HG02943 (cell line): ENCODE data around the gene GFPT2.

Experiments
- ATAC-seq: cut with Tn5 transposase; IDR thresholded peaks from one replicate; pipeline ENCODE4 v1.9.1; 2021; ENCODE audit warnings: mild to moderate bottlenecking, low read depth, moderate library complexity; ENCODE audit not compliant: unreplicated experiment

GFPT2 gene

DNA sequence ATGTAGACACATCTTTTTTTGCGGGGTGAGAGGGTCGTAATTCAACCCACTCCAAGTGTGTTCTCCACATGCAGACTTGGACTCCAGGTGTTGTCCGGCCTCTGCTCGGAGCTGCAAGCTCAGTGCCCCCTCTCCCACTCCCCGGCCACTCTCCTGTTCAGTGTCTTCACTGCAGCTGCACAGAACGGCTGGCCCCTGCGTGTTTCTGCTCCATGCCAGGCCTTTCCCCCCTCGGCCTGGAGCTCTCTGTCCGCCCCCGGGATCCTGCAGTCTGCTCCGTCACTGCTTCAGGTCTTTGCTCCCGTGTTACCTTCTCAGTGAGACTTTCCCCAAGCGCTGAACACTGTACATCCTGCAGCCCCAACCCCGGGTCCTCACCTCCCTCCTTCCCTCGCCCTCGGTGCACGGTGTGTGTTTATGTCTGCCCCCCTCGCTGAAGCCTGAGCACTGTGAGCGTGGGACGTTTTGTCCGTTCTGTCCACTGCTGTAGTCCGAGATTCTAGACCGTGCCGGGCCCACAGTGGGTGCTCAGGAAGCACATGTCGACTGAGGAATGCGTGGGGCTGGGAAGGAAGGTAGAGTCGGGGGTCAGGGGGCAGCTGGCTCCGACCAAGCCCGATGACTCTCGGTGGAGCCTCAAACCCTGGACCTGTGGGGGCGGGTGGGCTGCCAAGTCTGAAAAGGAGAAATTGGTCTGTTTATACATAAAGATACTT lies 26.4 kb upstream of the GFPT2 start:
- ATAC-seq: no peak

DNA sequence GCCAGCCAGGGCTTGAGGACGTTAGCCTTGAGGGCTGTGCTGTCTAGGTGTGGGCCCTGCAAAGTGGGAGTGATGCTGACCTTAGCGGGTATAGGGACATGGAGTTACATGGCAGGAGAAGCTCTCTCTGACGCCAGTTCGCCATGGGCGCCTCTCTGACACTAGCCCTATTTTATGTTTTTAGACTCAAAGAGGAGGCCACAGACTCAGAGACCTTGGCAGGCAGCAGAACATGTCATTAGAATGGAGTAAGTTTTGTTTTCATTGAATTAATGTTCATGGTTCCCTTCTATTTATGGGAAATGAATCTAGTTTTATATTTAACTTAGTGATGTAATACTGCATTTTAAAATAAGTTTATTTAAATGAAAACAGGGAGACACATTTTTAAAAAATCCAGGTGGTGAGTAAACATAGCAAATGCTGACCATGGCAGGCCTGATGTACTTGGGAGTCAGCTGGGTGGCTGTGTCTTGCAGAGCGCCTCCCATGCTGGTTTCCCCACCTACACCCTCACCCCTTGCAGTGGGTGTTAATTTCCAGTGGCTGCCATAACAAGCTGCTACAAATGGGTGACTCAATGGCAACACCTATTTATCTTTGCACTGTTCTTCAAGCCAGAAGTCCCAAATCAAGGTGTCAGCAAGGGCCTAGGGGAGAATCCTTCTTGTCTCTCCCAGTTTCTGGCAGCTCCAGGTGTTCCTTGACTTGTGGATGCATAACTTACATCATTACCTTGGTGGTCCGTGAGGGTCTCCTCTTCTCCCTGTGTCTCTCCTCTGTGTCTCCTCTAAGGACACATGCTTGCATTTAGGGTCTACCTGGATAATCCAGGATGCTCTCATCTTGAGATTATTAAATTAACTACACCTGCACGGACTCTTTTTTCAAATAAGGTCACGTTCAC lies 25.6 kb upstream of the GFPT2 start:
- no peak for ATAC-seq

DNA sequence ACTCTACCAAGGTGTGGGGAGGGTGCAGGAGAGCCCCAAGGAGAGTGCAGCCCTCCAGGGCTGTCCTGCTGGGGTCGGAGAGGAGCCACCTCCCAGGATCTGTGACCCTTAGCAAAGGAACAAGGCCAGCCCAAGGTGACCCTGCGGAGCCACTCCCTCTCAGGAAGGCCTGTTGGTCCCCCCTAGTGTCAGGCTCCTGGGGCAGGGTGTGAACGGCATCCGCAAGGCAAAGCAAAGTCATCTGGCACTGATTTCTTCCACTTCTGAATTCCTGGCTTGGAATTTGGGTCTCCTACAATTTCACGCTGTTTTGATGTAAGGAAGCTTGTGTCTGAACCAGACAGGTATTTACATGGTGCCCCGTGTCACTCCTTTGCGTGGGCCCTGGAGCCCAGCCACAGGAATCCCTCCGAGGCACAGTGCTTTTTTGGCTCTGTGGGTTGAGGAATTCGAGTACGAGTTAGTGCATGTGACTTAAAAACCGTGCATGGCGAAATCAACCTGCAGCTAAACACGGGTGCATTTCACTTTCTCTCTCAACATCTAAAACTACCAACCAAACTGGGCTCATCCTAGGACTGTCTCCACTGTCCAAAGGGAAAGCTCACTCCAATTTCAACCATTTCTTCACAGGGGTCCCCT lies 24.5 kb upstream of the GFPT2 start:
- ATAC-seq: no peak

GRCh38 chr5:180376511-180376910 lies 23.4 kb upstream of the GFPT2 start:
- no peak for ATAC-seq

- ATAC-seq: no peak
These were observed 22.8 kb upstream of the GFPT2 start for GRCh38 chr5:180375955-180376354.

- ATAC-seq: no peak
These were observed 22.2 kb upstream of the GFPT2 start for GRCh38 chr5:180375291-180375690.

DNA sequence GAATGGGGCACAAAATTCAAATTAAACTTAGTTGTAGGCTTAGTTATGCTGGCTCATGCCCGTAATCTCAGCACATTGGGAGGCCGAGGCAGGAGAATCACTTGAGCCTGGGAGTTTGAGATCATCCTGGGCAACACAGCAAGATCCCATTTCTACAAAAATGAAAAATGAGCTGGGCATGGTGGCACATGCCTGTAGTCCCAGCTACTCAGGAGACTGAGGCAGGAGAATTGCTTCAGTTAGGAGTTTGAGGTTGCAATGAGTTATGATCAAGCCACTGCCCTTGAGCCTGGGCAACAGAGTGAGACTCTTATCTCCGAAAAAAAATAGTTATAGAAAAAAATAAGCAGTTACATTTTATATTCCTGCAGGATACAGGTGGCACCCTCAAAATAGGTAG lies 20.7 kb upstream of the GFPT2 start:
- no peak for ATAC-seq

DNA sequence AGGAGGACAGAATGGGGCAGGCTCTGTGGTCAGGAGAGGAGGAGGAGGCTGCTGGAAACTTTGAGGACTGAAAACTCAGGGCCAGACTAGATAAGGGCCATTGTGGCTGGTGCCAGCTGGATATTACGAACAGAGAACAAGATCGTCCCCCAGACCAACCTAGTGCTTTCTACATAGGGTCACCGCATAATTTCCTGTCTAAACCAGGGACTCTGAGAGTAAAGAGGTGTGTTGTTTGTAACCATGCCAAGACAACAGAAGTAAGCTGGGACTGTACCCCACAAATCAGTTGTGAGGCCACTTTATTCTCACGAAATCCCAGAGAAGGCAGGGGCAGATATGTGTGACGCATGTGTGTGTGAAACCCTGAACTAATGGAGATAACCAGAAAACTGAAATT lies 20.3 kb upstream of the GFPT2 start:
- ATAC-seq: no peak

GRCh38 chr5:180371949-180372348 lies 18.8 kb upstream of the GFPT2 start:
- no peak for ATAC-seq

GRCh38 chr5:180370861-180371641 lies 17.9 kb upstream of the GFPT2 start:
- ATAC-seq: no peak

- no peak for ATAC-seq
These were observed 14.9 kb upstream of the GFPT2 start for GRCh38 chr5:180367991-180368390.

GRCh38 chr5:180367300-180367699 lies 14.2 kb upstream of the GFPT2 start:
- no peak for ATAC-seq

DNA sequence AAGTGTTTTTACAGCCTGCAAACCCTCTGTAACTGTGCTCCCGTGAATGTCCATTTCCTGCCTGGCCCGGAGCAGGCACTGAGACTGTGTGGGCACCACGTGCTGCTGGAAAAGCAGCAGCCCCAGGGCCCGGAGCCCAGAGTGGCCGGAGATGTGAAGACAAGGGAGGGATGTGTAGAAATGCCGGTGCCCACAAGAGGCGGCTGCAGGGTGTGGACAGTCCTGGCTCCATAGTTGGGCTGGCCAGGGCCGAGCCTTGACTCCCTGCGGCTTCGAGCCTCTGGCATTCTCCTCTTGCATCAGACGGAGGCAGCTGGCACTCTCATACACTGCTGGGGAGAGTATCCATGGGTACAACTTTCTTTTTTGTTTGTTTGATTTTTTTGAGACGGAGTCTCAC lies 13.2 kb upstream of the GFPT2 start:
- ATAC-seq: no peak

DNA sequence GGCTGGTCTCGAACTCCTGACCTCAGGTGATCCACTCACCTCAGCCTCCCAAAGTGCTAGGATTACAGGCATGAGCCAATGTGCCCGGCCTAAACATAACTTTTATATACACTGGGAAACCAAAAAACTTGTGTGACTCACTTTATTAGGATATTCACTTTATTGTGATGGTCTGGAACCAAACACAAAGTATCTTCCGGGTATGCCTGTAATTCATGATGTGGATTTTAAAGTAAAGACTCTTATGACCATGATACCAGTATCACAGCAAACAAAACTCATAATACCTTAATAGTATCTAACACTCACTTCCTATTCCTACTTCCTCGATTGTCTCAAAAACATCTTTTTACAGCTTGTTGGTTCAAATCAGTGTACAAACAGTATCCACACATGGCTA lies 12.7 kb upstream of the GFPT2 start:
- ATAC-seq: no peak

DNA sequence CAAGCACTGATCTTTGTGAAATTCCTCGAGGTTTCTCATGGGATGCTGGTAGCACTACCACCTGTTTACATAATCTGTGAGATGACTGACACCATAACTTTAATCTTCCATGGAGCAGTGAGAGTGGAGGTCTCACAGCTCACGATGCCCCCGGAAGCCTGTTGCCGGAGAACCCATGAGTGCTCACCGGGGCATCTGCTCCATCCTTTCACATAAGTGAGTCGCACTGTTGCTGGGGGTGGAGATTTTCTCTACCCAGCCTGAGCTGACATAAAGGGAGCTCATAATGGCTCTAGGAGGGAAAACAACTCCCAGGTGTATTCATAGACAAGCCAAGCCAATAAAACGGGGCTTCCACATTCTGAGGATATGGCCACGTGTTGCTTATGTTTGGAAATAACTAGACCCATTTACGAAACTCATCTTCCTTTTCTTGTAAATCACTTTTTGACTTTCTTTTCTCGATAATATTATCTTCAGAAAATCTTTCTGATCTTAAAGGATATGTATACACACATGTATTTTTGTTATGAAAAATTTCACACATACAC lies 11.2 kb upstream of the GFPT2 start:
- no peak for ATAC-seq

DNA sequence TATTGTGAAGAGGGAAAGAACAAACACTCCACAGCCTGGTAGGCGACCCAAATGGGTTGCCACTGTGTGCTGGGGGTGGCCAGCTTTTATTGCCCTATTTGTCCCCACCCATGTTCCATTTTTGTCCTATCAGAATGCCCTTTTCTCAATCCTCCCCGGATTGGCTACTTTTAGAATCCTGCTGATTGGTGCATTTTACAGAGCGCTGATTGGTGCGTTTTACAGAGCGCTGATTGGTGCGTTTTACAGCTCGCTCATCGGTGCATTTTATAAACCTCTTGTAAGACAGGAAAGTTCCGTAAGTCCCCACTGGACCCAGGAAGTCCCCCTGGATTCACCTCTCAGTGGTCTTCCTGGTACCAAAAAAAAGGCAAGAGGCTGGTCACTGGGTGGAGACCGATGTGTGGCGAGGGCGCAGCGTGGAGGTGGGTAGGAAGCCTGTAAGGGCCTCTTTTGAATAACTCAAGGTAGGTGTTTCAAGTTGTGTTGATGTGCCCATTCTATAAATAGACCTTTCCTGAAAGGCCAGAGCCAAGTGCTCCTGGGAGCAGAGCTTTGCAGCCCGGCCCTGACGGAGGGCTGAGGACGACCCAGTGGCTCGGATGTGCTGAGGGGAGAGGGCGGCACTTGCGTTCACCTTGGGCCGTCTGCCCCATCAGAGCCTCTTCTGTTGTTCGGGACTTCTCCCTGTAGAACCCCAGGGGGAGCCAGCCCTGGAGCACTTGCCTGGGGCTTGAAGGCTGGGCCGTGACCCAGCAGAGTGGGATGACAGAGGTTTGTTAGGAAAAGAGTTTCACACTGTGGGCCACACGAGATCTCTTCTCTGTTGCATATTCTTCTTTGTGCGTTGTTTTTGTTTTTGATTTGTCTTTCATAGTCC lies 7.2 kb upstream of the GFPT2 start:
- no peak for ATAC-seq

GRCh38 chr5:180358694-180359093 lies 5.6 kb upstream of the GFPT2 start:
- ATAC-seq: no peak

- no peak for ATAC-seq
These were observed 5.0 kb upstream of the GFPT2 start for GRCh38 chr5:180358179-180358578.

GRCh38 chr5:180354966-180355365 lies 1.8 kb upstream of the GFPT2 start:
- no peak for ATAC-seq
